Testis (tissue), 3 donors: ENCODE results near the gene CIITA. TPM values are rescaled to one million over a fixed set of nuclear protein-coding genes. Genes with fewer than 3 reads are reported as not detected.

ENCODE experiments used
- DNase-seq: peaks from one replicate; pipeline ENCODE4 v3.0.0-alpha.2; 2019
- H3K27ac ChIP-seq, 2 donors: fragments of 200-600 bp; sonication (generic); one replicate each; pipeline ENCODE4 v1.5.1; 2019
- H3K27me3 ChIP-seq: fragments of 200-600 bp; sonication (generic); one replicate; pipeline ENCODE4 v1.5.1; 2019
- H3K36me3 ChIP-seq: fragments of 200-600 bp; sonication (generic); one replicate; pipeline ENCODE4 v1.5.1; 2017; ENCODE audit warnings: low read depth; ENCODE audit errors: missing control alignments
- H3K4me1 ChIP-seq: fragments of 200-600 bp; sonication (generic); one replicate; pipeline ENCODE4 v1.5.1; 2019
- H3K4me3 ChIP-seq, 2 donors: fragments of 200-600 bp; sonication (generic); one replicate each; pipeline ENCODE4 v1.5.1; 2017 to 2019
- H3K9me3 ChIP-seq: fragments of 200-600 bp; sonication (generic); one replicate; pipeline ENCODE4 v1.5.1; 2017
- POLR2A ChIP-seq: fragments of 450-650 bp; IDR thresholded peaks from one replicate; pipeline ENCODE4 v1.6.1; 2017; ENCODE audit warnings: antibody characterized with exemption, mild to moderate bottlenecking, moderate library complexity
- WGBS, 2 donors: methylation state at CpG; one replicate each; pipeline ENCODE4 v1.1.5; 2018; 5-methylcytosine and 5-hydroxymethylcytosine counted together
- intact Hi-C: fragments of 100-400 bp; cut with DNase I; formaldehyde crosslinking; loops from one replicate; pipeline ENCODE4 v1.15.1; 2023; ENCODE audit warnings: low total_unique reads
- polyA plus RNA-seq: library from polyadenylated mRNA; stranded (reverse); fragments of 350-450 nt; fragmentation: Illumina TruSeq; extraction: RNeasy Lipid Tissue Mini Kit (QIAGEN cat#74804); gene quantifications from one replicate; pipeline ENCODE4 v1.2.3, GENCODE V29; 2014; ENCODE audit warnings: low read depth, low replicate concordance; ENCODE audit not compliant: insufficient read depth
- total RNA-seq, 2 donors: library from RNA; depleted of rRNA; stranded (reverse); fragments of >200 nt; gene quantifications; one replicate each; pipeline ENCODE4 v1.2.3, GENCODE V29; 2016
- TF ChIP-seq, protein P1 (sequence below), 3 experiments: fragments of 450-650 bp in 2 of 3; fragments of 200-600 bp in 1 of 3; sonication (generic) in 1 of 3; IDR thresholded peaks; one replicate each; pipeline ENCODE4 v1.5.1; 2016 to 2019; ENCODE audit warnings: antibody characterized with exemption in 3 of 3, mild to moderate bottlenecking in 2 of 3, moderate library complexity in 1 of 3

The CIITA gene
- total and polyA plus RNA-seq, 3 donors from 2014 or later, result 6.3 to 16.0 (median 9.5) TPM

- intact Hi-C loops, result no loop called here
- Histone ChIP-seq H3K9me3 (no peaks in the 10 kb centered on the region), H3K4me1 (peaks cover 48% of the 10 kb centered on the region), H3K27me3 (no peaks in the 10 kb centered on the region), H3K27ac (no peak overlapping the region), H3K36me3 (no peaks in the 10 kb centered on the region), H3K4me3 (no peak overlapping the region)
- DNase-seq, result no peak
- no peak for TF ChIP-seq POLR2A
- TF ChIP-seq, protein P1, sequence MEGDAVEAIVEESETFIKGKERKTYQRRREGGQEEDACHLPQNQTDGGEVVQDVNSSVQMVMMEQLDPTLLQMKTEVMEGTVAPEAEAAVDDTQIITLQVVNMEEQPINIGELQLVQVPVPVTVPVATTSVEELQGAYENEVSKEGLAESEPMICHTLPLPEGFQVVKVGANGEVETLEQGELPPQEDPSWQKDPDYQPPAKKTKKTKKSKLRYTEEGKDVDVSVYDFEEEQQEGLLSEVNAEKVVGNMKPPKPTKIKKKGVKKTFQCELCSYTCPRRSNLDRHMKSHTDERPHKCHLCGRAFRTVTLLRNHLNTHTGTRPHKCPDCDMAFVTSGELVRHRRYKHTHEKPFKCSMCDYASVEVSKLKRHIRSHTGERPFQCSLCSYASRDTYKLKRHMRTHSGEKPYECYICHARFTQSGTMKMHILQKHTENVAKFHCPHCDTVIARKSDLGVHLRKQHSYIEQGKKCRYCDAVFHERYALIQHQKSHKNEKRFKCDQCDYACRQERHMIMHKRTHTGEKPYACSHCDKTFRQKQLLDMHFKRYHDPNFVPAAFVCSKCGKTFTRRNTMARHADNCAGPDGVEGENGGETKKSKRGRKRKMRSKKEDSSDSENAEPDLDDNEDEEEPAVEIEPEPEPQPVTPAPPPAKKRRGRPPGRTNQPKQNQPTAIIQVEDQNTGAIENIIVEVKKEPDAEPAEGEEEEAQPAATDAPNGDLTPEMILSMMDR (IDR thresholded peaks at IDR 0.05), result no peak
- WGBS, 2 donors, result 93 to 94% methylated on average over 11 to 13 of the region's 13 CpGs
Observed at GRCh38 chr16:10934325-10935107, 57.5 kb downstream of the CIITA start.

DNA sequence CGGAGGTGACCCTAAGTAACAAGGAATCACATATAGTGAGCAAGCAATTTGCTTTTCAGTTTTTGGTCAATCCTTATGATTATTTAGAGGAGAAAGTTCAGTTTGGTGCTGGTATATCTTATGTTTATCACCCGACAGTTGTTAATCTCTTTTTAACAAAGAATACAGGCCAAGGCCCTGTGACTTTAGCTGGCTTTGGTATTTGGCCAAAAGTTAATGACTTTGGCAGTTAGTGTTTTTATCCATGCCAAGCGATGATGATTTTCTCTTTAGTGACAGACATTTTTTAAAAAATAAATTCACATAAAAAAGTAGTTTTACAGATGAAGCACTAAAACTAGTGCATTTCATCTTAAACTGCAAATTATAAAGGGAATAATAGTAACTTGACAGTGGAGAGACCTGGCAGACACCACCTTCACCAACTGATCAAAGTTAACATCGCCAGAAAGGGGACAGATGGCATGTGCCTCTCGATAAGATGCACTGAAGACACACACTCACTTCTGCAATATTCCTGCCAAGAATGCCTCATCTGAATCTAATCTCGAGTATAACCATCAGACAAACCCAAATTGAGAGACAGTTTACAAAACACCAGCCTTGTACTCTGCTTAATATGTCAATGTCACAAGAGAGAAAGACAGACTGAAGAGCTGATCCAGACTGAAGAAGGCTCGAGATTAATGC lies 58.4 kb downstream of the CIITA start:
- no peaks in the 10 kb centered on the region for H3K27me3 ChIP-seq
- no peak overlapping the region for H3K4me3 ChIP-seq
- no peak for DNase-seq
- no peaks in the 10 kb centered on the region for H3K9me3 ChIP-seq
- no peaks in the 10 kb centered on the region for H3K36me3 ChIP-seq
- WGBS, 2 donors, result 55 to 61% methylated on average over 7 of the region's 7 CpGs
- H3K27ac ChIP-seq, result no peak overlapping the region
- TF ChIP-seq, protein P1 (IDR thresholded peaks at IDR 0.05), result no peak
- no peak for TF ChIP-seq POLR2A
- peaks cover 55% of the 10 kb centered on the region for H3K4me1 ChIP-seq
- intact Hi-C loops, result no loop called here

DNA sequence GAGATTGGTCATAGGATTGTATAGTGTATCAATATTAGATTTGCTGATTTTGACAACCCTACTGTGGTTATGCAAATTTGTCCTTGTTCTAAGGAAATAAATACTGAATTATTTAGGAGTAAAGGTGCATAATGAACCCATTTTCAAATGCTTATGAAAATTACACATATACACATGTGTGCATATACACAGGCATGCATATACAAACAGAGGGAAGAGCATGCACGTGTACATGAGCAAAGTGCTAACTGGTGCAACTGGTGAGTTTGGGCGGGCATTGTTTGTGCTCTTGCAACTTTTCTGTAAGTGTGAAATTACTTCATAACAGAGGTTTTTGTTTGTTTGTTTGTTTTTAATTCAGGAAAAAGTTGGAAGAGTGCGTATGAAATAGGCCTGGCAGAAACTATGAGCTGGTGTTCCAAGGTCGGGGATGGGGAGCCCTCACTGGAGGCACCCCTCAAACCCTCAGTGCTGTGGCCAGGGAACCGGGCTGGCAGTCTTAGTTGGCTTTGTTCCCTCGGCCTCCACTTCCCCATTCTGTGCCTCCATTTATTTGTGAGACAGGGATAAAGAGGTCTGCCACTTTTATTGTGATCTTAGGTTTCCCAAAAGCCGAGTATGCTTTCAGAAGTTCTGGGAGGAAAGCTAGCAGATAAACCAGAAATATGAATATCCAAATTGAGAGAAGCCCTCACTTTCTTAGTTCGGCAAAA lies 59.4 kb downstream of the CIITA start:
- Histone ChIP-seq H3K27me3 (no peaks in the 10 kb centered on the region), H3K9me3 (no peaks in the 10 kb centered on the region), H3K4me3 (no peak overlapping the region), H3K36me3 (no peaks in the 10 kb centered on the region), H3K4me1 (peaks cover 63% of the 10 kb centered on the region), H3K27ac (peak overlapping the region in 1 of 2 donors; percentile 50)
- WGBS, 2 donors, result 63 to 64% methylated on average over 8 of the region's 8 CpGs
- intact Hi-C loops, result no loop called here
- TF ChIP-seq, protein P1 (IDR thresholded peaks at IDR 0.05), result no peak
- no peak for TF ChIP-seq POLR2A
- no peak for DNase-seq

GRCh38 chr16:10937068-10937859 lies 60.3 kb downstream of the CIITA start:
- no peaks in the 10 kb centered on the region for H3K9me3 ChIP-seq
- no peaks in the 10 kb centered on the region for H3K27me3 ChIP-seq
- WGBS, 2 donors, result 42 to 47% methylated on average over 6 to 11 of the region's 11 CpGs
- H3K4me1 ChIP-seq, result peaks cover 63% of the 10 kb centered on the region
- H3K4me3 ChIP-seq, result no peak overlapping the region
- intact Hi-C loops, result no loop called here
- H3K27ac ChIP-seq, result peak overlapping the region in 1 of 2 donors; percentile 50
- no peak for DNase-seq
- H3K36me3 ChIP-seq, result no peaks in the 10 kb centered on the region
- no peak for TF ChIP-seq POLR2A
- TF ChIP-seq, protein P1 (IDR thresholded peaks at IDR 0.05), result no peak
